NCI-H748 (cell line): ENCODE results near the gene SERPINH1.
"Not testable (repeated sequence)": the region's sequence is repeated elsewhere in the genome, so short reads cannot be mapped to it uniquely, and the experiment has no call there.

Experiments used
- DNase-seq: peaks from one replicate; lab custom pipeline; 2025; ENCODE audit not compliant: unreplicated experiment; lab: John Stamatoyannopoulos, UW

Gene SERPINH1

GRCh38 chr11:75572744-75573143 lies 10.7 kb downstream of the SERPINH1 start:
- DNase-seq = no peak

GRCh38 chr11:75574698-75575602 lies 12.9 kb downstream of the SERPINH1 start:
- no peak for DNase-seq

GRCh38 chr11:75576017-75576416 lies 14.0 kb downstream of the SERPINH1 start:
- DNase-seq = no peak

- DNase-seq = no peak
These were observed 14.5 kb downstream of the SERPINH1 start for GRCh38 chr11:75576499-75576918.

- peak; percentile 23 for DNase-seq
These were observed 15.2 kb downstream of the SERPINH1 start for GRCh38 chr11:75577207-75577606.

- DNase-seq = no peak
These were observed 16.9 kb downstream of the SERPINH1 start for GRCh38 chr11:75578977-75579376.

GRCh38 chr11:75579841-75580240 lies 17.8 kb downstream of the SERPINH1 start:
- DNase-seq = no peak

GRCh38 chr11:75582506-75582894 lies 20.4 kb downstream of the SERPINH1 start:
- no peak for DNase-seq

- DNase-seq = peak; percentile 85
These were observed 21.1 kb downstream of the SERPINH1 start for GRCh38 chr11:75582895-75583717.

- peak; percentile 77 for DNase-seq
These were observed 21.9 kb downstream of the SERPINH1 start for GRCh38 chr11:75583718-75584658.

- not testable (repeated sequence) for DNase-seq
These were observed 22.7 kb downstream of the SERPINH1 start for GRCh38 chr11:75584659-75585292.

- DNase-seq = no peak
These were observed 23.2 kb downstream of the SERPINH1 start for GRCh38 chr11:75585293-75585670.

GRCh38 chr11:75586395-75586794 lies 24.3 kb downstream of the SERPINH1 start:
- DNase-seq = no peak

- no peak for DNase-seq
These were observed 26.0 kb downstream of the SERPINH1 start for GRCh38 chr11:75588051-75588481.

GRCh38 chr11:75589051-75589450 lies 27.0 kb downstream of the SERPINH1 start:
- DNase-seq = no peak

- no peak for DNase-seq
These were observed 27.9 kb downstream of the SERPINH1 start for GRCh38 chr11:75589933-75590332.

GRCh38 chr11:75591371-75591770 lies 29.3 kb downstream of the SERPINH1 start:
- no peak for DNase-seq

GRCh38 chr11:75591966-75592365 lies 29.9 kb downstream of the SERPINH1 start:
- peak; percentile 11 for DNase-seq

- DNase-seq = peak; percentile 97
These were observed 30.7 kb downstream of the SERPINH1 start for GRCh38 chr11:75592715-75593114.

- peak; percentile 87 for DNase-seq
These were observed 31.3 kb downstream of the SERPINH1 start for GRCh38 chr11:75593286-75593915.
